Loucy (cell line): ENCODE measurements around the gene GPR171.

ENCODE experiments used
- H2AFZ ChIP-seq: fragments of 200-600 bp; sonication (generic); 2 replicates; pipeline ENCODE4 v1.6.0; 2016; ENCODE audit warnings: antibody characterized with exemption, mild to moderate bottlenecking, low read length, moderate library complexity
- H3F3A ChIP-seq: fragments of 200-600 bp; 2 replicates; pipeline ENCODE4 v1.6.0; 2016; ENCODE audit warnings: antibody characterized with exemption, low read depth, mild to moderate bottlenecking
- H3K27me3 ChIP-seq: fragments of 200-600 bp; sonication (generic); 2 replicates; pipeline ENCODE4 v1.6.1; 2014; ENCODE audit warnings: low read length, mild to moderate bottlenecking; ENCODE audit not compliant: insufficient read depth, poor library complexity, severe bottlenecking
- H3K36me3 ChIP-seq: fragments of 200-600 bp; sonication (generic); 2 replicates; pipeline ENCODE4 v1.6.1; 2016; ENCODE audit warnings: low read length; ENCODE audit not compliant: insufficient read depth
- H3K4me1 ChIP-seq: fragments of 200-600 bp; sonication (generic); 2 replicates; pipeline ENCODE4 v1.5.1; 2014; ENCODE audit warnings: low read length, mild to moderate bottlenecking; ENCODE audit not compliant: insufficient read depth, poor library complexity, severe bottlenecking
- H3K4me2 ChIP-seq: fragments of 200-600 bp; sonication (generic); 2 replicates; pipeline ENCODE4 v1.6.0; 2014; ENCODE audit warnings: antibody characterized with exemption, low read length, low read depth, mild to moderate bottlenecking; ENCODE audit not compliant: poor library complexity, severe bottlenecking
- H3K4me3 ChIP-seq: fragments of 200-600 bp; sonication (generic); 2 replicates; pipeline ENCODE4 v1.5.1; 2014; ENCODE audit warnings: low read length, mild to moderate bottlenecking, mixed read lengths; ENCODE audit not compliant: poor library complexity, severe bottlenecking
- H3K79me2 ChIP-seq: fragments of 200-600 bp; sonication (generic); 2 replicates; pipeline ENCODE4 v1.6.1; 2014; ENCODE audit warnings: low read length; ENCODE audit not compliant: insufficient read depth
- H3K9ac ChIP-seq: fragments of 200-600 bp; sonication (generic); 2 replicates; pipeline ENCODE4 v1.6.0; 2014; ENCODE audit warnings: mild to moderate bottlenecking, low read depth, low read length, moderate library complexity; ENCODE audit not compliant: poor library complexity, severe bottlenecking
- H3K9me2 ChIP-seq: fragments of 200-600 bp; sonication (generic); replicated peaks from 2 replicates; pipeline ENCODE4 v1.6.1; 2016; ENCODE audit warnings: low read depth, low read length, mixed read lengths
- H3K9me3 ChIP-seq: fragments of 200-600 bp; sonication (generic); 2 replicates; pipeline ENCODE4 v1.6.1; 2014; ENCODE audit warnings: mild to moderate bottlenecking, antibody characterized with exemption, low read length, low read depth; ENCODE audit not compliant: insufficient read depth
- H4K20me1 ChIP-seq: fragments of 200-600 bp; sonication (generic); 2 replicates; pipeline ENCODE4 v1.6.0; 2014; ENCODE audit warnings: antibody characterized with exemption, low read length, mild to moderate bottlenecking; ENCODE audit not compliant: insufficient read depth, poor library complexity, severe bottlenecking
- CTCF ChIP-seq: fragments of 200-600 bp; sonication (generic); conservative IDR thresholded peaks from 2 replicates; pipeline ENCODE4 v1.5.1; 2014; ENCODE audit warnings: mild to moderate bottlenecking, antibody characterized with exemption, low read length
- EZH2phosphoT487 ChIP-seq: fragments of 200-600 bp; IDR thresholded peaks from 2 replicates; pipeline ENCODE4 v1.6.1; 2018; ENCODE audit warnings: antibody characterized with exemption, mild to moderate bottlenecking, moderate library complexity, borderline replicate concordance

GPR171 gene

GRCh38 chr3:151182349-151183079 lies 20.5 kb downstream of the GPR171 start:
- TF ChIP-seq EZH2phosphoT487: no peak
- no peak for TF ChIP-seq CTCF
- no peaks in the 10 kb centered on the region for H3K9me2 ChIP-seq
- peaks cover 10% of the 10 kb centered on the region for H3K4me1 ChIP-seq
- H3F3A ChIP-seq: no peaks in the 10 kb centered on the region
- H4K20me1 ChIP-seq: no peaks in the 10 kb centered on the region
- H3K4me3 ChIP-seq: no peak overlapping the region
- H3K27me3 ChIP-seq: no peaks in the 10 kb centered on the region
- no peak overlapping the region for H3K9ac ChIP-seq
- no peaks in the 10 kb centered on the region for H3K79me2 ChIP-seq
- H3K36me3 ChIP-seq: peaks cover 19% of the 10 kb centered on the region; the same call in 1 of the 2 replicates
- H2AFZ ChIP-seq: no peak overlapping the region
- H3K4me2 ChIP-seq: no peak overlapping the region
- H3K9me3 ChIP-seq: no peaks in the 10 kb centered on the region

- Histone ChIP-seq H3K4me2 (no peak overlapping the region), H3F3A (no peaks in the 10 kb centered on the region), H3K9ac (no peak overlapping the region), H2AFZ (no peak overlapping the region), H3K4me3 (no peak overlapping the region), H3K9me3 (no peaks in the 10 kb centered on the region), H4K20me1 (no peaks in the 10 kb centered on the region), H3K27me3 (no peaks in the 10 kb centered on the region), H3K4me1 (peaks cover 3% of the 10 kb centered on the region), H3K79me2 (no peaks in the 10 kb centered on the region; the same call in 1 of the 2 replicates), H3K9me2 (no peaks in the 10 kb centered on the region), H3K36me3 (peaks cover 18% of the 10 kb centered on the region; the same call in 1 of the 2 replicates)
- TF ChIP-seq EZH2phosphoT487: no peak
- TF ChIP-seq CTCF: no peak
Observed at GRCh38 chr3:151178208-151178845, 24.7 kb downstream of the GPR171 start.

- H4K20me1 ChIP-seq: no peaks in the 10 kb centered on the region
- H3K4me3 ChIP-seq: no peak overlapping the region
- H3K9me2 ChIP-seq: no peaks in the 10 kb centered on the region
- no peaks in the 10 kb centered on the region for H3F3A ChIP-seq
- H3K9me3 ChIP-seq: no peaks in the 10 kb centered on the region
- TF ChIP-seq EZH2phosphoT487: no peak
- no peak for TF ChIP-seq CTCF
- H3K9ac ChIP-seq: no peak overlapping the region
- H3K79me2 ChIP-seq: no peaks in the 10 kb centered on the region; the same call in 1 of the 2 replicates
- no peak overlapping the region for H2AFZ ChIP-seq
- H3K27me3 ChIP-seq: no peaks in the 10 kb centered on the region
- peaks cover 23% of the 10 kb centered on the region; the same call in 1 of the 2 replicates for H3K36me3 ChIP-seq
- H3K4me1 ChIP-seq: peaks cover 19% of the 10 kb centered on the region
- H3K4me2 ChIP-seq: no peak overlapping the region
Observed at GRCh38 chr3:151175952-151176351, 27.1 kb downstream of the GPR171 start.
